Measurements from ENCODE around the gene EMP1. TPM values are rescaled to one million over a fixed set of nuclear protein-coding genes. Genes with fewer than 3 reads are reported as not detected.

The EMP1 gene
- total RNA-seq, 1 donor from 2014 or later: 129 TPM

DNA sequence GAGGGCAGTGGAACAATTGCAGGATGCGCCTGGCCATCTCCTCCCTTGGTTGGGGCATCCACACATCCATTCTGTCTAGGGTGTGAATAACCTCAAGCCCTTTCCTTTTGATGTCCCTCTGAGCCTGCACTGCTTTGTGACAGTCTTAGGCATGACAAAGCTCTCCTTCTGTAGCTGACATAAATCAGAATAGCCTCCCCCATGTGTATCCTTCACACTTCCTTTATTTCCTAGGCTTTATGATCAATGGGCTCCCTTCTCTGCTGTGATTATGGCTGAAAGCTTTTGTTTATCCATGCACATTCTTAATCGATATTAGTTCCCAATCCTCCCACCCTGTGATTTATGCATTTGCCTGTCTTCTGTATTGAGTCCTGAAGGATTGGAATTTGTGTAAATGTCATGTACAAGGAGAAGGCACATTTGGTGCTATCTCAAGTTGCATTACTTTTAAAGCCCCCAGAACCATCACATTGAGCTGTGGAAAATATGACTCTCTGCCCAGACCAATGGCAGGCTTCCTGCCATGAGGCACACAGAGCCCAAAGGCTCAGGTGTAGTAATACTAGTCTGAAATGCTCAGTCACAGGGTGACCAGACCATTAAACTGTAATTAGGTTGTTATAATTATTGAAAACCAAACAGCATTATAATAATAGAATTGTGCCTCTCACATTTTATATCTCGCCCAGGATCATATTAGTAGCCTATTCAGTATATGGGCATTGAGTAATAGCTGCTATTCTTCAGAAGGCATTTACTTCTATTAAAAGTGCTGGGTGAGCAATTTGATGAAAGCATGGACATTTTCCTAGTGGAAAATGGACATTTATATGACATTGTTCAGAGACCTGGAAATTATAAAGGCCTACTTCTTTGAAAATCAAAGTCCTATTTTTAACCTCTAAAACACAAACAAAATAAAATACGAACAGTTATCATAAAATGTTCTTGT is 14.0 kb downstream of the EMP1 start:
- no peak for DNase-seq (ENCODE audit: missing footprints)
- intact Hi-C loops (cut with DNase I): loop anchor here (5.0 kb wide), 1 partner anchor 373 kb away; no protein-coding TSS in a partner anchor
- ATAC-seq: no peak

DNA sequence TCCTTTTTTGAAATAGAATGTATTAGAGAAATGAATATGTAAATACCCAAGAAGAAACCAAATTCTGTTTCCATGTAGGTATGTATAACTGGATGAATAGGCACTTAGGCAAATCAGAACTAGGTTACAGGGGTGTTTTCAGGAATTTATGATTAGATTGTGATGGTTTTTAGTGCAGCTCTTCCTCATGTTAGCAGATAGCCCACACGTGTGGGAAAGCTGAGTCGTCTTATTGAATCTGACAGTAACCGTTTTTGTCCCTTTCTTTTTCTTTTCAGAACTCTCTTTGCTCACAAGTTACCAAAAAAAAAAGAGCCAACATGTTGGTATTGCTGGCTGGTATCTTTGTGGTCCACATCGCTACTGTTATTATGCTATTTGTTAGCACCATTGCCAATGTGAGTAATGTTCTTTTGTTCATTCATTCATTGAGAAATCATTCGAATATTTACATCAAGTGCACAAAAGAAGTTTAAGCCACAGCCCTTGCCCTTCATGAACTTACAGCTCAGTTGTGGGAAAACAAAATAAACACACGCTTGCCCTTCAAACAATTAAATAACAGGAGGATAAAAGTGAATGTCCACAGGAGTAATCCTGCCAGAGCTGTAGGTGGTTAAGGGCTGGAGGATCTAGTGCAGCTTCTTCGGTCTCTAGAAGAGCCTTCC is 14.8 kb downstream of the EMP1 start:
- intact Hi-C loops (cut with DNase I): loop anchor here (5.0 kb wide), 1 partner anchor 374 kb away; no protein-coding TSS in a partner anchor
- DNase-seq (ENCODE audit: missing footprints): no peak
- ATAC-seq: no peak

- ATAC-seq (peak; percentile 29), DNase-seq (ENCODE audit: missing footprints) (no peak)
- intact Hi-C loops (cut with DNase I): loop anchor here (1.0 to 5.0 kb wide), 3 partner anchors 113 to 375 kb away; no protein-coding TSS in a partner anchor
These were observed 15.5 kb downstream of the EMP1 start for GRCh38 chr12:13211859-13212664.

DNA sequence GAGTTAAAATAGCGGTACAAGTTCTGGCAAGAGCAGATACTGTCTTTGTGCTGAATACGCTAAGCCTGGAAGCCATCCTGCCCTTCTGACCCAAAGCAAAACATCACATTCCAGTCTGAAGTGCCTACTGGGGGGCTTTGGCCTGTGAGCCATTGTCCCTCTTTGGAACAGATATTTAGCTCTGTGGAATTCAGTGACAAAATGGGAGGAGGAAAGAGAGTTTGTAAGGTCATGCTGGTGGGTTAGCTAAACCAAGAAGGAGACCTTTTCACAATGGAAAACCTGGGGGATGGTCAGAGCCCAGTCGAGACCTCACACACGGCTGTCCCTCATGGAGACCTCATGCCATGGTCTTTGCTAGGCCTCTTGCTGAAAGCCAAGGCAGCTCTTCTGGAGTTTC is 18.5 kb downstream of the EMP1 start:
- intact Hi-C loops (cut with DNase I): no loop called here
- no peak for ATAC-seq
- DNase-seq (ENCODE audit: missing footprints): no peak

DNA sequence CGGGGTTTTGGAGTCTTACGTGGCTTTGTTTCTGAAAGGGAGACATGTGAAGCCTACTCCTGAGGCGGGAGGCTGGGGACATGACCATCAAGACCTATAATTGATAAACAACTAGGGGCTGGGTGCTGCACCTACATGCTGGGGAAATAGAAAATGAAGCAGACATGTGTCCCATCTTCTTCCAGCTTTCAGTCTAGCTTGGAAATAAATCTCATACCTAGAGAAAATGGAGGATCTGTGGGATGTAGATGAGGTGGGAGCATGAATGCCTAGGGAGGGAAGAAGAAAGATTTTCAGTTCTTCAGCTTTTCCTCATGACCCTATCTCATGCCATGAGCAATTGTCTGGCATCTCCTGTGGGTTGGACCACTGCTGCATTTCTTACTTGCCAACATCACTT is 22.1 kb downstream of the EMP1 start:
- DNase-seq (ENCODE audit: missing footprints): no peak
- intact Hi-C loops (cut with DNase I): no loop called here
- no peak for ATAC-seq

- DNase-seq (ENCODE audit: missing footprints): no peak
- intact Hi-C loops (cut with DNase I): no loop called here
- no peak for ATAC-seq
These were observed 22.8 kb downstream of the EMP1 start for GRCh38 chr12:13219320-13219719.

DNA sequence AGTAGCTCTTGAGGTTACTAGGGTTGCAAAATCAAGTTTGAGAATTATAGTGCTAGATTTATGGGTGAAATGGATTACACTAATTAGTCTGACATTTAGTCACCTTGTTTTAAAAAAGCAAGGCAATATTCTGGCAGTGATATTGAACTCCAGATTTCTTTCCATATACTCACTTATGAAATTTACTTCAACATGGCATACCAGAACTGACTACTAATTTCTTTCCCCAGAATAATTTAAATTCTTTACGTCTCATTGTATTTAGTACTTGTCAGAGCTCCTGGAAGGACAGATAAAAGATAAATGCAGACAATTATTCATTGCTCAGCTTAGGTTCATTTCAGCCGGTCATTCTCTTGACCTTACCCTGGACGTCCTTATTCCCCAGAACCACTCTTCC is 24.3 kb downstream of the EMP1 start:
- ATAC-seq (no peak), DNase-seq (ENCODE audit: missing footprints) (no peak)
- intact Hi-C loops (cut with DNase I): no loop called here

- ATAC-seq (peak; percentile 32), DNase-seq (ENCODE audit: missing footprints) (no peak)
- intact Hi-C loops (cut with DNase I): no loop called here
These were observed 25.6 kb downstream of the EMP1 start for GRCh38 chr12:13222076-13222475.

GRCh38 chr12:13223179-13223804 is 26.8 kb downstream of the EMP1 start:
- ATAC-seq: no peak
- DNase-seq (ENCODE audit: missing footprints): no peak
- intact Hi-C loops (cut with DNase I): no loop called here

DNA sequence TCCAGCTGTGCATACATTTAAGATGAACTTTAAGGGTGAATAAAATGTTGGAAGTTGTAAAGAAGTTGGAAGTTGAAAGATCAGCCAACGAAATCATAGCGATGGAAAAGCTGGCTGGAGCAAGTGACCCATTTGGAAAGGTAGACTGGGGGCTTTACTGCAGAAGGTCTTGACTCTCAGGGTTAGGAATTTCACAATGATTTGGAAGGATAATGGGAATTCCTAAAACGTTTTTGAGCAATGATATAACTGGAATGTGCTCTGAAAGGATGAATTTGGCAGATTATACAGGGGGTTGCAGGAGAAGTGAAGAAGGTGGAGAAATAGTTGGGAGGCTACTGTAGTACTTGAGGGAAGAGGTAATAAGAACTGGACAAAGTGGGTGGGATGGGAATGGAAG is 27.4 kb downstream of the EMP1 start:
- DNase-seq (ENCODE audit: missing footprints): no peak
- intact Hi-C loops (cut with DNase I): no loop called here
- no peak for ATAC-seq

- intact Hi-C loops (cut with DNase I): no loop called here
- no peak for DNase-seq (ENCODE audit: missing footprints)
- ATAC-seq: no peak
These were observed 30.7 kb downstream of the EMP1 start for GRCh38 chr12:13227191-13227590.

- no peak for DNase-seq (ENCODE audit: missing footprints)
- intact Hi-C loops (cut with DNase I): no loop called here
- no peak for ATAC-seq
These were observed 32.1 kb downstream of the EMP1 start for GRCh38 chr12:13228579-13228978.

DNA sequence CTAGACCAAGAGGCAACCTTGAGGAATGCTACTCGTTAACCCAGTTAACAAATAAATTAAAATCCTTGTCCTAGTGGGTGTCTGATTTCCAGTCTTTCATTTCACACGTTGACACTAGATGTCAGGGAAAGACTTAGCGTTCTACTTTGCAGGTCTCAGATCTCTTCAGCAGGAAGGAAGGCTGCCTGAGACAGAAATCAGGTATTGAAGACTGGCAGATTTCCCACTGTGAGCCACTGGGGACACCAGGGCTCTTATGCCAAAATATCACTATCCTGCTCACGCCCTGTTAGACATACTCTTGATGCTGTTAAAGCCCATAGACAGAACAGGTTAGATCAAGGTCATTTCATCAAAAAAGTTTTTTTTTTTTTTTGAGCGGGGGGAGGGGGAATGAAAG is 33.0 kb downstream of the EMP1 start:
- DNase-seq (ENCODE audit: missing footprints): no peak
- no peak for ATAC-seq

GRCh38 chr12:13230500-13230899 is 34.0 kb downstream of the EMP1 start:
- DNase-seq (ENCODE audit: missing footprints) (no peak), ATAC-seq (no peak)
- intact Hi-C loops (cut with DNase I): no loop called here

More for the DNA sequence above, 33.0 kb downstream of the EMP1 start:
- intact Hi-C loops (cut with DNase I): no loop called here

- ATAC-seq (peak; percentile 44), DNase-seq (ENCODE audit: missing footprints) (no peak)
- intact Hi-C loops (cut with DNase I): loop anchor here (1.0 kb wide), 1 partner anchor 318 kb away; no protein-coding TSS in a partner anchor
These were observed 37.5 kb downstream of the EMP1 start for GRCh38 chr12:13233830-13234641.

DNA sequence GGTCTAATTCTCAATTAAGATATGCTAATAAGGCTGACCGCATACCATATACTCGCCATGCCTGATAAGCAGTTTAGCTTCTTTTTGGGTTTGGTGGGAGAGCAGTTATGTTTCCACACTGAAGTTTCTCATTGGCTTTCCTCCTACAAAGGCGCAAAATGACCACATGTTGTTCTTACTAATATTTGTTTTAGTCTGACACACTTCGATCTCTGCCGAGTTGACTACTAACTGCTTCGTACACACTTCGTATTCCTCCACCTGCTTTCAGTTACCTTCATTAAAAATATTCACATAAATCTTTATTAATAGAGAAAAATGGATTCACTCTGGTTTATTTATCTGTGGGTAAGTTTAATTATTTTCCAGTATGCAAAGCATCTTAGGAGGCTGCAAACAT is 41.7 kb downstream of the EMP1 start:
- ATAC-seq (no peak), DNase-seq (ENCODE audit: missing footprints) (no peak)
- intact Hi-C loops (cut with DNase I): no loop called here

GRCh38 chr12:13241833-13242488 is 45.4 kb downstream of the EMP1 start:
- no peak for ATAC-seq
- DNase-seq (ENCODE audit: missing footprints): no peak
- intact Hi-C loops (cut with DNase I): no loop called here

All from Right ventricle myocardium inferior (tissue), 1 donor.